Neural progenitor cell (in vitro differentiated cells): ENCODE results near the gene AMOTL2.

Experiments
- CTCF ChIP-seq: fragments of 200-600 bp; sonication (generic); IDR thresholded peaks from 2 replicates; pipeline ENCODE4 v1.5.1; 2017; ENCODE audit warnings: antibody characterized with exemption, mild to moderate bottlenecking
- EZH2 ChIP-seq: fragments of 200-600 bp; sonication (generic); IDR thresholded peaks from 2 replicates; pipeline ENCODE4 v1.6.1; 2017; ENCODE audit warnings: antibody characterized with exemption, mild to moderate bottlenecking, moderate library complexity
- EZH2phosphoT487 ChIP-seq: fragments of 200-600 bp; sonication (generic); IDR thresholded peaks from 2 replicates; pipeline ENCODE4 v1.6.1; 2017; ENCODE audit warnings: antibody characterized with exemption

GRCh38 chr3:134369231-134369741, 5.0 kb downstream of the AMOTL2 start:
- TF ChIP-seq CTCF (no peak), EZH2phosphoT487 (no peak), EZH2 (no peak)
